Right renal pelvis (tissue), 4 donors: Measurements from ENCODE around the gene FCAR. TPM values are rescaled to one million over a fixed set of nuclear protein-coding genes. Genes with fewer than 3 reads are reported as not detected.
"Not testable (repeated sequence)": the region's sequence is repeated elsewhere in the genome, so short reads cannot be mapped to it uniquely, and the experiment has no call there.

ENCODE experiments used
- DNase-seq, 4 donors: peaks; one replicate each; pipeline ENCODE4 v3.0.0-alpha.2; 2013; ENCODE audit warnings: low read depth in 4 of 4, low spot score in 3 of 4, missing footprints in 1 of 4
- polyA plus RNA-seq, 4 donors: library from polyadenylated mRNA; unstranded; fragments of 120-200 nt; gene quantifications; one replicate each; pipeline ENCODE4 v1.2.1, GENCODE V29; 2013; ENCODE audit not compliant: insufficient read length in 4 of 4

FCAR gene
- polyA plus RNA-seq, result under 1 TPM in 3 of 4 donors, not detected in 1; 0.17 to 0.49 (median 0.30) TPM

GRCh38 chr19:54873990-54874389, at the start of gene FCAR:
Gene FCAR (plus strand): TSS chr19:54874235. CDS start chr19:54874290, 55 bp downstream.
- DNase-seq, result no peak

DNA sequence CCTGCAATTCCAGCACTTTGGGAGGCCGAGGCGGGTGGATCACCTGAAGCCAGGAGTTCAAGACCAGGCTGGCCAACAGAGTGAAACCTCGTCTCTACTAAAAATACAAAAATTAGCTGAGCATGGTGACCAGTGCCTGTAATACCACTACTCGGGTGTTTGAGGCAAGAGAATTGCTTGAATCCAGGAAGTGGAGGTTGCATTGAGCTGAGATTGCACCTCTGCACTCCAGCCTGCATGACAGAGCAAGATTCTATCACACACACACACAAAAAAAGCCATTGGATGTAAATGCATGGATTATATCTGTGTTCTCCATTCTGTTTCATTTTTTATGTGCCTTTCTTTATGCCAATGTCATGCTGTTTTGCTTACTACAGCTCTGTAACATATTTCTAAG, 49.6 kb upstream of the FCAR start:
- not testable (repeated sequence) for DNase-seq

DNA sequence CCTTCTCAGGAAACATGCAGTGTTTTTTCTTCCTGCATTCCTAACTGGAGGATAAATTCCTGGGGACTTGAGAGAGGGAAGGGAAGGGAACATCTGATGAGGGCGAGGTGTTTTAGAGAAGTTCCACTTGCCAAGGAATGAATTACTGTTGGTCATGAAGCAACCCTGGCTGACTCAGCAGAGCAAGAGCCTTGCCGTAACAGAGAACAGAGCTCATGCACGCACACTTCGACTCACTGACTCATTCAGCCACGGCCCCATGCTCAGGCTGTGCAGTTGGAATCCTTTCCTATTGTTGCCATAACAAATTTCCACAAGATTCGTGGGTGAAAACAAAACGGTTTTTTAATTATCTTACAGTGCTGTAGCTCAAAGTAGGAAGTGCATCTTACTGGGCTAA, 48.7 kb upstream of the FCAR start:
- not testable (repeated sequence) for DNase-seq

GRCh38 chr19:54828064-54828463, 46.0 kb upstream of the FCAR start:
- DNase-seq, result not testable (repeated sequence)

- not testable (repeated sequence) for DNase-seq
Observed at GRCh38 chr19:54832496-54832895, 41.5 kb upstream of the FCAR start, which contains the start of gene KIR2DS4. Gene KIR2DS4 (plus strand): TSS chr19:54832676.

DNA sequence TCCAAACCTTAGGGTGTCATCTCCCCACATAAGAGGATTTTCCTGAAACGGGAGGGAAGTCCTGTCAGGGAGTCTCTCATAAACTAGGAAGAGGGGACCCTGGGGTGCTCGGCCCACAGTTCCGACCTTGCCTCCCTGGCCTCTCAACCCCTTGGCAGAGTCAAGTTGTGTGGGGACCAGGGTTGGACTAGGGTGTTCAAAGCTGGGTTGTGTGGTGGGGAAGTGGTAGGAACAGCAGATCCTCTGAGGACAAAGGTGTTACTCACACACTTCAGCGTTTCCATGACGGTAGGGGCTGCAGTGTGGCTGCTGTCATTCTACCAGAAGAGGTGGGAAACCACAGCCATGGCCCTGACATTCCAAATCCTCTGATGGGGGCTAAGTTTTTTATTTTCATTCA, 38.9 kb upstream of the FCAR start:
- not testable (repeated sequence) for DNase-seq

- not testable (repeated sequence) for DNase-seq
Observed at GRCh38 chr19:54837522-54837921, 36.5 kb upstream of the FCAR start.

DNA sequence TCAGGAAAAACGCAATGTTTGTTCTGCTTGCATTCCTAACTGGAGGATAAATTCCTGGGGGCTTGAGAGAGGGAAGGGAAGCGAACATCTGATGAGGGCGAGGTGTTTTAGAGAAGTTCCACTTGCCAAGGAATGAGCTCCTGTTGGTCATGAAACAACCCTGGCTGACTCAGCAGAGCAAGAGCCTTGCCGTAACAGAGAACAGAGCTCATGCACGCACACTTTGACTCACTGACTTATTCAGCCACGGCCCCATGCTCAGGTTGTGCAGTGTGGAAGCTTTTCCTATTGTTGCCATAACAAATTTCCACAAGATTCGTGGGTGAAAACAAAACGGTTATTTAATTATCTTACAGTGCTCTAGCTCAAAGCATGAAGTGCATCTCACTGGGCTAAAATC, 30.9 kb upstream of the FCAR start:
- DNase-seq, result not testable (repeated sequence)

GRCh38 chr19:54850061-54850640, 23.9 kb upstream of the FCAR start, which contains the start of gene KIR3DL2:
Gene KIR3DL2 (plus strand): TSS chr19:54850443. CDS start chr19:54850476, 33 bp downstream.
- not testable (repeated sequence) for DNase-seq

DNA sequence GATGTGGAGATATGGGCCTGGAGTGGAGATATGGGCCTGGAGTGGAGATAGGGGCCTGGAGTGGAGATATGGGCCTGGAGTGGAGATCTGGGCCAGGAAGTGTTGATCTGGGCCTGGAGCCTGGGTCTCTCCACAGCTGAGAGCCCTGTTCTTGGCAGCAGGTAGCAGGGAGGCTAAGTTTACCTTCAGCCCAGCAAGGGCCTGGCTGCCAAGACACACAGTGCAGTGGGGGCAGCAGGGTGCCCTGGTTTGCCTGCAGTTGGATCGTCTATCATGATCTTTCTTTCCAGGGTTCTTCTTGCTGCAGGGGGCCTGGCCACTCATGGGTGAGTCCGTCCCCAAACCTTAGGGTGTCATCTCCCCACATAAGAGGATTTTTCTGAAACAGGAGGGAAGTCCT, 23.1 kb upstream of the FCAR start:
- DNase-seq, result no peak

DNA sequence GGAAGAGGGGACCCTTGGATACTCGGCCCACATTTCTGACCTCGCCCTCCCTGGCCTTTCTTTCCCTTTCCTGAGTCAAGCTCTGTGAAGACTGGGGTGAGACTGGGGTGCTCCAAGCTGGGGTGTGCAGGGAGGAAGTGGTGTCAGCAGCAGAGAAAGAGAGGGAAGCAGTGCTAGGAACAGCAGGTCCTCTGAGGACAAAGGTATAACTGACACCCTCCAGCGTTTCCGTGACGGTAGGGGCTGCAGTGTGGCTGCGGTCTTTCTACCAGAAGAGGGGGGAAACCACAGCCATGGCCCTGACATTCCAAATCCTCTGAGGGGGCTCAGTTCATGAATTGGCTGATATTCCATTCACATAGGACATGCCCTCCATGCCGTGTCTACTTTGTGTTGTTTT, 22.7 kb upstream of the FCAR start:
- DNase-seq, result no peak

GRCh38 chr19:54855241-54855640, 18.8 kb upstream of the FCAR start:
- not testable (repeated sequence) for DNase-seq

- not testable (repeated sequence) for DNase-seq
Observed at GRCh38 chr19:54858476-54858875, 15.6 kb upstream of the FCAR start.

- DNase-seq, result not testable (repeated sequence)
Observed at GRCh38 chr19:54859421-54859820, 14.6 kb upstream of the FCAR start.

- not testable (repeated sequence) for DNase-seq
Observed at GRCh38 chr19:54863459-54863858, 10.6 kb upstream of the FCAR start.

- no peak for DNase-seq
Observed at GRCh38 chr19:54871696-54872095, 2.3 kb upstream of the FCAR start.

DNA sequence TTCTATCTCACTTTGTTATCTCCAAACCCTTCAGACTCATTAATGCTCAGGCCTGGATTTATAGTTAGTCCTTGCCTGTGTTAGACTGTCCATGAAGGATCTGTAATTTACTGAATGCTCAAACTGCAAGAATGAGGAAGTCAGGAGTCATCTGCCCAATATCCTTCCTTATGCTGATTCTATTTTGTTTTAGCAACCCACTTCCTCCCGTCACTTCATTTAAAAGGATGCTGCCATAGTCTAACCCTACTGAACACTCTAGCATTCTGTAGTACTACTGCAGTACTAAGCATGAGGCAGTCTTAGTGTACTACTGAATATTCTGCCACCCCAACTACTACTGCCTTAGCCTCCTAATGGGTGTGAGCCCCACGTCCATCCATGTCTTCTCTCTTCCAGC, 1.5 kb downstream of the FCAR start:
- DNase-seq, result no peak

GRCh38 chr19:54877471-54877870, 3.4 kb downstream of the FCAR start:
- DNase-seq, result no peak

DNA sequence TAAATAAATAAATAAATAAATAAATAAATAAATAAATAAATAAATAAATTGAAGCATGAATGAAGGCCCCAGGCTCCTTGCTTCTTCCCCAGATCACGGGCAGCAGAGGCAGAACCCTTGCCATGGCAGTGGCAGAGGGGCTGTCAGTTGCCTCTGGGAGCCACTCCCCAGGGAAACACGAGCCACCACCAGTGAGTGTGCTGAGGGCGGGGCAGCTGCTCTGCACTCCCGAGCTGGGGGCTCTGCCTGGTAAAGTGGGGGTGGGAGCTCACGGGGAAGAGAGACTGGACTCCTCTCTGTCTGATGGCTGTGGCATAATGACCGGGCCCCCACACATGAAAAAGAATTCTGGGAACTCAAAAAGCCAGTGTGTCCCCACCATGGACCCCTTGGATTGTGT, 7.8 kb downstream of the FCAR start:
- DNase-seq, result no peak

DNA sequence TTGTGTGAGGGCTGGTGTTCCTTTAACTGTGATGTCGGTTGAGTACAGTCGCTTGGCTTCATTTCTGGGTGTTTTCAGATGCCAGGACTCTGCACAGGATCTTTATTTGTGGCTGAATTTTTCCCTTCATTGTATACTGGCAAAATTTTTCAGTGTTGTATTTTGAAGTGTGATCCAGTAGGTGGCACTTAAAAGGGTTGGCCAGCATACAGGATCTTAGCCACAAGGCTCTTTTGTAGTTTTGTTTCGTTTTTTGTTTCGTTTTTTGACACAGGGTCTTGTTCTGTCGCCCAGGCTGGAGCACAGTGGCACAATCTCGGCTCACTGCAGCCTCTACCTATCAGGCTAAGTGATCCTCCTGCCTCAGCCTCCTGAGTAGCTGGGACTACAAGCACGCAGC, 8.7 kb downstream of the FCAR start:
- no peak for DNase-seq

DNA sequence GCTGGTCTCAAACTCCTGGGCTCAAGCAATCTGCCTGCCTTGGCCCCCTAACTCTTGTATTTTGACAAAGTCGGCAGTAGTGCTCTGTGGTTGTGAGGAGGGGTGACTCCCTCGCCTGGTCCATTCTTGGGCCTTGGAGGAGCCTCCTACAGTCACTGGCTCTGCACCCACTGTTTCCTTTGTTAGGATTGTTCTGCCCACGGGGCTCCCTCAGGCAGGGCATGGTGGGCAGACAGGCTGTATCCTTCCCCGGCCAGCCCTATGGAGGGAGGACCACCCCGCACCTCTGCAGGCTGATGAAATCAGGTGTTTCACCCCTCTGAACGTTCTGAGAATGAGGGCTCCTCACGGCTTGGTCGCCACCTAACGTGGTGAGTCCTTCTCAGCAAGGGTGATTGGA, 9.2 kb downstream of the FCAR start:
- DNase-seq, result no peak

GRCh38 chr19:54888239-54888638, 14.2 kb downstream of the FCAR start:
- DNase-seq, result no peak

- DNase-seq, result no peak
Observed at GRCh38 chr19:54889566-54889965, 15.5 kb downstream of the FCAR start.
